Fibroblast of the conjunctiva (primary cell): Measurements from ENCODE around the gene ANKRD63.

Experiments used
- DNase-seq: peaks from one replicate; pipeline ENCODE4 v3.0.0-alpha.2; 2010; ENCODE audit warnings: low read depth

ANKRD63 gene

DNA sequence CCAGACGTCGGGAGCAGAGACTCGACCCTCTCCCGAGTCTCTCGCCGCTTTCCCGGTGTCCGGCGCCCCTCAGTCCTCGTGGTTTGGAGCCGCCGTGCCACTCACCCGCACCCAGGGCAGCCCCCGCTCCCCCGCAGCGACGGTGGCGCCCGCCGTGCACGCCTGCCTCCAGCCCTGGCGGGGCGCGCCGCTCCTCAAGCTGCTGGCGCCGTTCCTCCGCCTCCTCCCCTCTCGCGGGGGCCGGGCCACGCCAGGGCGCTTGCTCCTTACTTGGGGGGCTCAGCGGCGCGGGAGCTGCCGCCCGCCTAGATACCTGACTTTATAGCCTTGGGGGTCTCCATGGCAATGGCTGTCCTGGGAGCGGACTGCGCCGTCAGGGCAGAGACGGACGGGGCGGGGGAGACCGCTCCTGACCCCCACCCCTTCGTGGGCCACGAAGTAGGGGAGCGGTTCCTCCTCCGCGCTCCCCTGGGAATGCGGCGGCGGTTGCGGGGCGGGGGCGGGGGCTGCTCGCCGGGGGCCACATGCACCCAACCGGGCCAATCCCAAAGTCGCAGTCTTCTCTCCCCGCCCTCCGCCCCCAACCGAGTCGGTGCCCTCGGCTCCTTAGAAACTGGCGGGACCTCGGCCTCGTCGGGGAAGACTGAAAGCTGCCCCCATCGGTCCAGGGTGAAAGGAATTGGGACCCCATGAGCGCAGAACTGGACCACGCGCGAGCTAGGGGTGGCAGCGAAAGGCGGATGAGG, at the start of gene ANKRD63:
Gene ANKRD63 (minus strand): TSS at position 196 of the 746 bp plus-strand sequence. CDS start 478 bp downstream, outside the sequence.
- DNase-seq: no peak

GRCh38 chr15:40332113-40332781, 49.4 kb upstream of the ANKRD63 start:
- no peak for DNase-seq

DNA sequence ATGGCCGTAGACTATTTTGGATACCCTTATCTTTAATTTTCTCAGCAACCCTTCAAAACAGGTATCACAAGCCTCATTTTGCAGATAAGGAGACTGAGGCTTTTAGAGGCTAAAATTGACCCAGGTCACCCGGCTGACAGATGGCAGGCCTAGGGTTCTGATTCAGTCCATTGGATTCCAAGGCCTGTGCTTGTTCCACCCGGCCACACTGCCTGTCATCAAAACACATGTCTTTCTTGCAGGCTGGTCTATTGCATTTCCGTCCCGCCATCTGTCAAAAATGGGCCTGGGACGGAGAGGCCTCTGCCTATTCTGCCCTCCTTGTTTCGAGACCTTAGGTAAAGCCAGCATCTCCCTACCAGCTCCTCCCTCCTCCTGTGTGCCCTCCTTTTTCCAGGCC, 48.8 kb upstream of the ANKRD63 start:
- DNase-seq: no peak

GRCh38 chr15:40331026-40331425, 48.2 kb upstream of the ANKRD63 start:
- DNase-seq: no peak

DNA sequence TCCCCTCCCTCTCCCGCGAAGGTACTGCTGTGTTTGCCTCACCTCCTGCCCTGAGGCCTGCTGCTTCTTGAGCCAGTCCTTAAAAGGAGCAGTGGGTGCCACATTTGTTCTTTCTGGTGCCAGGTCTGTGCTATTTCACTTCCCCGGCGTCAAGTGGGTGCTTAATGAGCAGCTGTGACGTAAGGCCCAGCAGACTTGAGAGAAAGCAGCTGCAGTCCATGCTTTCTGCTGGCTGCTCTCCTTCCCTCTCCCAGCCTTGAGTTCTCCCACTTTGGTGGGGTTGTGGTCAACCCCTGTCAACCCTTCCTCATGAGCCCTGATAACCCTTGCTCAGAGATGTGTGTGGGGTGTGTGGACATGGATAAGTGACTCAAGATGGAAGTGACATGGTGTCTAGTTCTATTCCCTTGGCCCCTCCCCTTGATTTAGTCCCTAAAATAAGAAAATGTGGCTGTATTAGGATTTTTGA, 47.5 kb upstream of the ANKRD63 start:
- no peak for DNase-seq

DNA sequence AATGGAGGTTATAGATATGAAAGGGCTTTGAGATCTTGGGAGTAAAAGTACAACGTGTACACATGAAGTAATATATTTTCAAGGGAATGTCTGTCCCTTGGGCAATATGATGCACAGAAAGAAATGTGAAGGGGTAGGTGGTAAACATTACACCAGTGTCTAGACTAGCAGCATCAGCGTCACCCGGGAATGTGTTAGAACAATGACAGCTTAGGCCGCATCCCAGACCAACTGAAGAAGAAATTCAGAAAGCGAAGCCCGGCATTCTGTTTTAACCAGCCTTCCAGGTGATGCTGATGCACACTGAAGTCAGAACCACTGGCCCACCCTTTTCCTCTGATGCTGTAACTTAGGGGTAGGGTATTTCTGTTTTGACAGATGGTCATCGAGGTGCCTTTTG, 46.9 kb upstream of the ANKRD63 start:
- no peak for DNase-seq

- no peak for DNase-seq
Measured at GRCh38 chr15:40328751-40329150, 45.9 kb upstream of the ANKRD63 start.

DNA sequence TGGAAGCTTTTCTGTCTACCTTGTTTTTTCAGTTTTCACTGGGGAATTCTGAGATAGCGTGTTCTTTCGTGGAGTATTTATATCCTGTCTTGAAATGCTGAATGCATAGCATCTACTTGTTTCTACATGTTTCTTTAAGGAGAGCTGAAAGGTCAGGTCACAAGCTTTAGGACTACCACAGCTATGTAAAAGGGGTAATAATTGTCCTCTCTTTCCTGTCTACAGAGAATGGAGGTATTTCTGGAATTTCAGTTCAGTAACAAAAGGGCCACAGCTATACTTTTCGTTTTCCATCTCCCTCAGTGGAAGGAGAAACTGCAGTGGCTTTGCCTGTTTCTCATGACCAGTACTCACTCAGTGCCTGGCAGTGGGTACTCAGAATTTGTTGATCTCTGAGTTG, 45.3 kb upstream of the ANKRD63 start:
- no peak for DNase-seq

DNA sequence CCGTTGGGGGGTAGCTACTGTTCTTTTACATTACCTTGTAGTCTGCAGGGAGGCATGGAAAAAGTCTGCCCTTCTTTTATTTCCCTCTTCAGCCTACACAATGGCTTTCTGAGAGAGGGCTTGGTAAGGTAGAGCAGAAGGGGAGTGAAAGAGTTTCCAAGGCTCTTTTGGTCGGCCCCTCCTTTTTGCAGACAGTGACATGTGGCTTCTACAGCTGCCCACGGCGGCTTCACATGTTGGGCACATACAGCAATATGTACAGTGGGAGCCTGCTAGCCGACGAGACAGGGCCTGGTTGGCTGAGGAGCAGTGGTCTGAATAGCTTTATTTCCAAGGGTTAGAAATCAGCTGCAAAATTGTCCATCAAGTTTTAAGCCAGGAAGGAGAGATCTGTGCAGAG, 44.6 kb upstream of the ANKRD63 start:
- DNase-seq: no peak

DNA sequence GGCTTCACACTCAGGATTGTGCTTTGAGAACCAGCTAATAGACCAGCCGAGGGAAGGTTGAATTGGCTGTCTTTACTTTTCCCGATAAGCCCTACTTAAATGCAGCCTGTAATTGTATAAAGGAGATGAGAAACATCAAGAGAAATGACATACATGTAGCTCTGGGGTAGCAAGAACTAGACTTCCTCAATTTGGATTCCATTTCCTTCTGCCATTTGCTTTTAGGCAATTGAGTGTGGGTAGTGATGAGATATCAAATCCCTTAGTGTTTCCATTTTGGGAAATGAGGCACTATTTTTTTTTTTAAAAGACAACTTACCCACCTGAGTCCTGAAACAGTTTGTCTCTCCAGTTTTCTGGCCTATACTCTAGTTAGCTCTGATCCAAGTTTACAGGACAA, 42.8 kb upstream of the ANKRD63 start:
- no peak for DNase-seq

- no peak for DNase-seq
Measured at GRCh38 chr15:40325188-40325587, 42.3 kb upstream of the ANKRD63 start.

DNA sequence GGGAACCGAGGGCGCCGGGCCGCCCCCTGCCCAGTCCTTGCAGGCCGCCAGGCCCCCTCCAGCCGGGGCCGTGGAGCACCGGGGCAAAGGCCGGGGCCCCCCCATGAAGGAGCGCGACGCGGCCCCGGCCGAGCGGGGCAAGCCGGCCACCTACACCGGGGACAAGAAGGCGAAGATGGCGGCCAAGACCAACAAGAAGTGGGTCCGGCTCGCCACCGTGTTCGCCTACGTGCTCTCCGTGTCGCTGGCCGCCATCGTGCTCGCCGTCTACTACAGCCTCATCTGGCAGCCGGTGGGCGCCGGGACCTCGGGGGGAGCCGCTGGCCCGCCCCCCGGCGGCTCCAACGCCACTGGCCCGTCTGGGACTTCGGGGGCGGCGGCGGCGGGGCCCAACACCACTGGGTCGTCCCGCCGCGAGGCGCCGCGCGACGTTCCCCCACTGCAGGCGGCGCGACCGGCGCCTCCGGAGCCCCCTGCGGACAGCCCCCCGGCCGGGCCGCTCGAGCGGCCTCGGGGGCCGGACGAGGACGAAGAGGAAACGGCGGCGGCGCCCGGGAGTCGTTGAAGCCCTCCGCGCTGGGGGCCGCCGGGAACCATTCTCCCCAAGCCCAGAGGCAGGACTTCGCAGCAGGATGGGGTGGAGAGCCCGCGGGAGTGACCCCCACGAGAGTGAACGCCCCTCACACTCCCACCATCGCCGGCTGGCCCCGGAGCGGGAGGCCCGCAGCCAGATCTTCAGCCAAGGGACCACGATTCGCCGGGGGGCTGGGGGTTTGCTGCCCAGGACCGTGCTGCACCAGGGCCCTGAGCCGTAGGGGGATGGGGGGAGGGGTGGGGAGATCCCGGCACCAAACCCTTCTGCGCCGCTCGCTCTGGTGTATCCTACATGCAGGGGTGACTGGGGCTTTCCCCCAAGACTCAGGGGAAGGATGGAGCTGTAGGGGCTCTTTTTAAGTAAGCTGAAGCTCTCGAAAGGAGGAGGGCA, 41.4 kb upstream of the ANKRD63 start:
- DNase-seq: no peak

- peak; percentile 78 for DNase-seq
Measured at GRCh38 chr15:40323239-40323952, 40.5 kb upstream of the ANKRD63 start, which contains the start of gene INAFM2. Gene INAFM2, plus strand, starts transcription at chr15:40323692. Its CDS starts 364 bp downstream, at chr15:40324056.

GRCh38 chr15:40322531-40323238, 39.8 kb upstream of the ANKRD63 start:
- DNase-seq: no peak

DNA sequence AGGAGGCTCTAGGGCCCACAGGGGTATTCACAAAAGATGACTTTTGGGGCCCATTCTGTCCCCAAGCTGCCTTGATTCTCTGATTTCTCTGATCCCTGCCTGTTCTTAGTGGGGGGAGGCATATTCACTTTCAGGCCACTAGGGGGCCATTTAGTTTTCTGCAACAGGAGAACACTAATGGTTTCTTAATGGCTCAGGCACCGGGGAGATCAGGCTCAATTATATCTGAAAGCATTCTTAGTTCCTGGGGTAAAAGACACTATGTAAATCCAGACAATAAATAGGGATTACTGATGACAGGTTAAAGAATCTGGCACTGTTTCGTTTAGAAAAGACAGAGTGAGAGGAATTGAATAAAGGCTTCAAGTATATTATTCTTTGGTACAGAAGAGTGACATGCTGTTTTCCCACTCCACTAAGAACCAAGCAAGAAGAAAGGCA, 38.1 kb upstream of the ANKRD63 start:
- DNase-seq: peak; percentile 38

GRCh38 chr15:40320409-40320808, 37.5 kb upstream of the ANKRD63 start:
- no peak for DNase-seq

DNA sequence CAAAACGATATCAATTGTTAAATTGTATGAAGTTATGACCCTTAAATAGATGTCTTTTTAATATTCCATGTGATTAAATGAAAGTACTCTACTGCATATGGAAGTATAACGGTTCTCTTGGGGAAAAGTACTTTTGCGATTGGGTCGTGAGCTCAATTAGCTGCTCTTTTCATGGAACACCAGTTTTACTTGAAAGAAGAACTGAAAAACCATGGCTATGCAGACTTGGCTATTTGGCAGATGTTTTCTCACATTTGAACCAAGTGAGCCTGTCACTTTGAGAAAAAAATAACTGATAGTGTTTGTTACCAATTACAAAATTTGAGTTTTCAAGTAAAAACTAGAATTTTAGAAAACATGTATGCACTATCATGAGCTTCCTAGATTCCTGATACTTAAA, 34.7 kb upstream of the ANKRD63 start:
- no peak for DNase-seq

DNA sequence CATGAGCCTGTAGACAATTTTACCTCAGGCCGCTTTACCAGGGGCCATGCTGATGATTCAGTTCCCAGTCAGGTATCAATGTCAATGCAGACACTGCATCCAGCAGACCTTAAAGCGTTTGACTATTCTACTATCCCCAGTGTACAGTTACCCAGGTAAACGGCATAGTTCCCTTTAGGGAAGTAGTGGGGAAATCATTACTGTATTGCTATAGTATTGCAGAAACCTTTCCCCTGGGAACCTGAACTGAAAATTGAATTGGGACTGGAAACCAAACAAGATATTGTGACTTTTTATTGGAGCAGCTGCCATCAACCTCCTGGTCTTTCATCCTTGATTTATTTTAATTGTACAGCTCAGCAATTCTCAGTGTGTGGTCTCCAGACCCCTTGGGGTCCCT, 34.1 kb upstream of the ANKRD63 start:
- DNase-seq: no peak

DNA sequence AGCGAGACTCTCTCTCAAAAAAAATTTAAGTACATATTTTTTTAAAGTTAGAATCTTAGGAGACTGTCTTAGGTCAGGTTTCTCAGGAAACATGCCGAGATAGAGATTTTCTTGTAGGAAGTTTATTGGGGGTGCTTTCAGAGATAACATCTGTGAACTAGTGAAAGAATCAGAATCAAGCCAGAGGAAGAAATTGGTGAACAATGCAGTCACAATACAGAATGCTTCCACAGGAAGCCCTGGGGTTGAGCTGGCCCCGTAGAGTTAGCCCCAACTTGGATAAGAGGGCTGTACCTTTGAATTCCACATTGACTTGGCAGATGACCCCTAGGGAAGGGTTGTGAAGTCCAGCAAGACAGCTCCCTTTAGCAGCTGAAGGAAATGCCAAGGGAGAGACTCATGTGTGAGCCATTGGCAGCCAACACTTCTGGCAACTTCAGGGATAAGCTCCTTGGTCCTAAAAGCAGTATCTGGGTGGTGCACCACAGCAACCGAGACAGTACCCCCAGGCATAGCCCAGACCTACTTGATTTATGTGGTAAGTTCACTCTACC, 31.9 kb upstream of the ANKRD63 start:
- DNase-seq: no peak
